ENCODE measurements around the gene KCTD1. TPM values are rescaled to one million over a fixed set of nuclear protein-coding genes. Genes with fewer than 3 reads are reported as not detected.

KCTD1 gene
- total RNA-seq, 1 experiment from 2014 or later = 20.5 TPM

DNA sequence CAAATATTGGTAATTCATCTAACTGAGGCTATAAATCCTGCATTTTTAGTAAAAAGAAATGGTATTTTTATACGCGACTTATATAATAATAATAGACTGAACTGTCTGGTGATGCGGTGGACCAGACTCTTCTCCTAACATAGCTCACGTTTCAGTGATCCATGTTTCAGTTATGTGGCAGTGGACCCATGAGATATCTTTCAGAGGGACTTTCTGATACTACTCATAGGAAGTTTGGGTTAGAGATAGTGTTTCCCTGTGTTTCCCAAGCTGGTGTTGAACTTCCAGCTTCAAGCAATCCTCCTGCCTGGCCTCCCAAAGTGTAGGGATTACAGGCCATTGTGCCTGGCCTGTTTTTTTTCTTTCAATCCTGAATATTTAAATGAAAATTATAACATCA is 59.2 kb downstream of the KCTD1 start:
- ChIA-PET POLR2A (ENCODE audit: unreplicated experiment) (no interaction called here), CTCF (no interaction called here)
- Histone ChIP-seq H3K4me1 (replicated peaks; ENCODE audit: insufficient read depth) (peaks cover 45% of the 10 kb centered on the region), H3K4me2 (no peak overlapping the region), H3F3A (ENCODE audit: insufficient read depth, low read depth) (peaks cover 24% of the 10 kb centered on the region), H2AFZ (no peak overlapping the region), H3K27ac (peak overlapping the region; percentile 83; the same call in 1 of the 2 replicates), H3K79me2 (ENCODE audit: low read depth) (peaks cover 23% of the 10 kb centered on the region), H3K9me2 (ENCODE audit: insufficient read depth) (no peaks in the 10 kb centered on the region), H3K27me3 (ENCODE audit: insufficient read depth, low read depth) (no peaks in the 10 kb centered on the region), H3K4me3 (no peak overlapping the region), H4K20me1 (ENCODE audit: insufficient read depth) (no peaks in the 10 kb centered on the region), H3K9me3 (ENCODE audit: insufficient read depth, low read depth) (no peaks in the 10 kb centered on the region), H3K36me3 (ENCODE audit: low read depth) (no peaks in the 10 kb centered on the region)
- BruUV-seq (replicated peaks) = no TSS peak
- intact Hi-C loops (cut with micrococcal nuclease; ENCODE audit: unreplicated experiment) = loop anchor here (10.0 kb wide), 1 partner anchor 184 kb away; no protein-coding TSS in a partner anchor
- DNase-seq = no peak
- TF ChIP-seq, protein P1, sequence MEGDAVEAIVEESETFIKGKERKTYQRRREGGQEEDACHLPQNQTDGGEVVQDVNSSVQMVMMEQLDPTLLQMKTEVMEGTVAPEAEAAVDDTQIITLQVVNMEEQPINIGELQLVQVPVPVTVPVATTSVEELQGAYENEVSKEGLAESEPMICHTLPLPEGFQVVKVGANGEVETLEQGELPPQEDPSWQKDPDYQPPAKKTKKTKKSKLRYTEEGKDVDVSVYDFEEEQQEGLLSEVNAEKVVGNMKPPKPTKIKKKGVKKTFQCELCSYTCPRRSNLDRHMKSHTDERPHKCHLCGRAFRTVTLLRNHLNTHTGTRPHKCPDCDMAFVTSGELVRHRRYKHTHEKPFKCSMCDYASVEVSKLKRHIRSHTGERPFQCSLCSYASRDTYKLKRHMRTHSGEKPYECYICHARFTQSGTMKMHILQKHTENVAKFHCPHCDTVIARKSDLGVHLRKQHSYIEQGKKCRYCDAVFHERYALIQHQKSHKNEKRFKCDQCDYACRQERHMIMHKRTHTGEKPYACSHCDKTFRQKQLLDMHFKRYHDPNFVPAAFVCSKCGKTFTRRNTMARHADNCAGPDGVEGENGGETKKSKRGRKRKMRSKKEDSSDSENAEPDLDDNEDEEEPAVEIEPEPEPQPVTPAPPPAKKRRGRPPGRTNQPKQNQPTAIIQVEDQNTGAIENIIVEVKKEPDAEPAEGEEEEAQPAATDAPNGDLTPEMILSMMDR (conservative IDR thresholded peaks at IDR 0.05) = no peak
- TF ChIP-seq EZH2 (IDR thresholded peaks at IDR 0.05; ENCODE audit: low read depth) = no peak

DNA sequence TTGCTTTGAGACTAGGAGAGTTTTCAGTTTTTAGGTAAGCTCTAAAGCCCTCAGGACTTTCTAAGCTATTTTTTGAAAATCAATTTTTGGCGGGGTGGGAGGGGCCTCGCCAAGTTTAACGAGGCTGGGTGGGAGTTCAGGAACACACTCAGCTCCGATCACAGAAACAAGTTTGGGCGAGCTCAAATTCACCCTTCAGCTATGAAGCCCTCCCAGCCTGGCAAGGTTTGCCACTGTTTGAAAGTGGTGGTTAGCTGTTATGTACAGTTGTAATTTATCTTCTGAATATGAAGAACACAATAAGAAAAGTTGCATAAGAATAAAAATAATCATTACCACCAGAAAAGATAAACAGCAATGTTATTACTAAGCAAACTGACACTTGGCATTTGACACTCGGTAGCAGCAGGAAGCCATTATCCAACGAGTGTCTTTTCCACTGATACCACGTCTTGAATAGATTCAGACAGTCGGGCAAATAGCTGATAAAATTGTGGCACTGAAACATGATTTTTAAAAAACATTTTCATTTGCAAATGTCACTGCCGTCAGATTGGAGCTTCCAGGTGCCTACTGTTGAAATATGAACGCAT is 59.8 kb downstream of the KCTD1 start:
- H3F3A ChIP-seq (ENCODE audit: insufficient read depth, low read depth) = peaks cover 28% of the 10 kb centered on the region
- H3K36me3 ChIP-seq (ENCODE audit: low read depth) = no peaks in the 10 kb centered on the region
- H3K4me2 ChIP-seq = peak overlapping the region; percentile 57
- H3K9me2 ChIP-seq (ENCODE audit: insufficient read depth) = no peaks in the 10 kb centered on the region
- no peak for TF ChIP-seq EZH2 (IDR thresholded peaks at IDR 0.05; ENCODE audit: low read depth)
- H3K4me1 ChIP-seq (replicated peaks; ENCODE audit: insufficient read depth) = peaks cover 52% of the 10 kb centered on the region
- ChIA-PET POLR2A (ENCODE audit: unreplicated experiment) (interaction anchor here (0.5 kb wide), 1 partner anchor 168 kb away, joined by 4 read pairs; no protein-coding TSS in a partner anchor), CTCF (interaction anchor here (1.3 kb wide), 1 partner anchor 181 kb away, joined by 3 read pairs; no protein-coding TSS in a partner anchor)
- H4K20me1 ChIP-seq (ENCODE audit: insufficient read depth) = no peaks in the 10 kb centered on the region
- no peak overlapping the region for H3K4me3 ChIP-seq
- peak overlapping the region; percentile 83 for H3K27ac ChIP-seq
- no peak overlapping the region for H2AFZ ChIP-seq
- H3K9me3 ChIP-seq (ENCODE audit: insufficient read depth, low read depth) = no peaks in the 10 kb centered on the region
- DNase-seq = peak in 1 of 2 experiments; percentile 54
- intact Hi-C loops (cut with micrococcal nuclease; ENCODE audit: unreplicated experiment) = loop anchor here (10.0 kb wide), 1 partner anchor 184 kb away; no protein-coding TSS in a partner anchor
- no peaks in the 10 kb centered on the region for H3K27me3 ChIP-seq (ENCODE audit: insufficient read depth, low read depth)
- no TSS peak for BruUV-seq (replicated peaks)
- peaks cover 26% of the 10 kb centered on the region for H3K79me2 ChIP-seq (ENCODE audit: low read depth)

DNA sequence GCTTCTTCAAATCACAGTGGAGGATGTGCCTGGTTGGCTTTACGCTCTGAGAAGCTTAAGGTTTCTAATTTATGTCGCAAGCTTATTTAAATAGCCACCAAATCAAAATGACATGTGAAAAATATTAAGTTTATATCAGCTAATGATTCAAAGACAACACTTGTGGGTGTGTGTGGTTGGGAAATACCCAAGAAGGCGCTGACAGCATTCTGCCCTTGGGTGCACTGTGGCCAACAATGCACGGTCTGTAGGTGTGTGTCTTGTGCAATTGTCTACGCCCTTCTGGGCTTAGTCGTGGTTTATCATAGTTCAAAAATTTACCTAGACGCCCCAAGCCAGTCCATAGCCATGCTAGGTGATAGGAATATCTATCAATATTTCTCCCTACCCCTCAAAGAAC is 60.9 kb downstream of the KCTD1 start:
- H3K27ac ChIP-seq = peak overlapping the region; percentile 83
- POLR2A ChIA-PET (ENCODE audit: unreplicated experiment) = interaction anchor here (0.5 to 0.6 kb wide), 4 partner anchors 19 to 373 kb away, joined by 3 to 6 read pairs (median 6); no protein-coding TSS in a partner anchor
- H3K4me3 ChIP-seq = no peak overlapping the region
- no peak overlapping the region for H2AFZ ChIP-seq
- CTCF ChIA-PET = interaction anchor here (1.3 kb wide), 1 partner anchor 180 kb away, joined by 3 read pairs; no protein-coding TSS in a partner anchor
- H3K79me2 ChIP-seq (ENCODE audit: low read depth) = peaks cover 30% of the 10 kb centered on the region
- intact Hi-C loops (cut with micrococcal nuclease; ENCODE audit: unreplicated experiment) = loop anchor here (10.0 kb wide), 1 partner anchor 183 kb away; no protein-coding TSS in a partner anchor
- no TSS peak for BruUV-seq (replicated peaks)
- H3K9me3 ChIP-seq (ENCODE audit: insufficient read depth, low read depth) = no peaks in the 10 kb centered on the region
- H4K20me1 ChIP-seq (ENCODE audit: insufficient read depth) = no peaks in the 10 kb centered on the region
- H3F3A ChIP-seq (ENCODE audit: insufficient read depth, low read depth) = peaks cover 36% of the 10 kb centered on the region
- TF ChIP-seq EZH2 (IDR thresholded peaks at IDR 0.05; ENCODE audit: low read depth) = no peak
- TF ChIP-seq, protein P1 (conservative IDR thresholded peaks at IDR 0.05) = no peak
- no peaks in the 10 kb centered on the region for H3K27me3 ChIP-seq (ENCODE audit: insufficient read depth, low read depth)
- H3K4me1 ChIP-seq (replicated peaks; ENCODE audit: insufficient read depth) = peaks cover 63% of the 10 kb centered on the region
- H3K4me2 ChIP-seq = peak overlapping the region; percentile 59
- DNase-seq = peak; percentile 58 to 93
- H3K9me2 ChIP-seq (ENCODE audit: insufficient read depth) = no peaks in the 10 kb centered on the region
- H3K36me3 ChIP-seq (ENCODE audit: low read depth) = no peaks in the 10 kb centered on the region

All from PC-9 (cell line).